ENCODE data around the gene TRIM4. TPM values are rescaled to one million over a fixed set of nuclear protein-coding genes. Genes with fewer than 3 reads are reported as not detected.

TRIM4 gene
- total RNA-seq, 6 donors from 2014 or later = 31.2 to 107 (median 42.1) TPM

- TF ChIP-seq CTCF (IDR thresholded peaks at IDR 0.05) (peak in 4 of 6 experiments; percentile 23 to 45 (median 32)), EP300 (IDR thresholded peaks at IDR 0.05) (no peak)
- Histone ChIP-seq H3K4me3 (no peak overlapping the region), H3K4me1 (peaks cover 0 to 6% (median 2%) of the 10 kb centered on the region in 4 donors), H3K36me3 (no peaks in the 10 kb centered on the region), H3K27me3 (no peaks in the 10 kb centered on the region), H3K27ac (no peak overlapping the region), H3K9me3 (no peaks in the 10 kb centered on the region)
- DNase-seq (no peak), ATAC-seq (ENCODE audit: low FRiP score in 2 of 2) (no peak)
- 45 to 46% methylated on average over 3 of the region's 3 CpGs for WGBS, 2 donors
These were observed 30.4 kb upstream of the TRIM4 start for GRCh38 chr7:99949645-99950228.

- no peak overlapping the region for H3K27ac ChIP-seq
- ATAC-seq (ENCODE audit: low FRiP score in 2 of 2) = no peak
- WGBS, 2 donors = 100% methylated on average over 1 of the region's 1 CpG
These were observed 28.3 kb upstream of the TRIM4 start for GRCh38 chr7:99947608-99948007.

GRCh38 chr7:99944497-99945070 is 25.3 kb upstream of the TRIM4 start:
- H3K27ac ChIP-seq = no peak overlapping the region
- H3K9me3 ChIP-seq = no peaks in the 10 kb centered on the region
- H3K27me3 ChIP-seq = no peaks in the 10 kb centered on the region
- whole genome bisulfite sequencing, 2 donors = 70 to 72% methylated on average over 4 of the region's 4 CpGs
- ATAC-seq (ENCODE audit: low FRiP score in 2 of 2) = no peak
- H3K4me3 ChIP-seq = no peak overlapping the region
- H3K4me1 ChIP-seq = no peaks in the 10 kb centered on the region
- DNase-seq = no peak
- TF ChIP-seq EP300 (IDR thresholded peaks at IDR 0.05) (no peak), CTCF (IDR thresholded peaks at IDR 0.05) (no peak), POLR2AphosphoS5 (IDR thresholded peaks at IDR 0.05) (no peak), POLR2A (IDR thresholded peaks at IDR 0.05) (no peak)
- no peaks in the 10 kb centered on the region for H3K36me3 ChIP-seq

More at GRCh38 chr7:99947608-99948007, 28.3 kb upstream of the TRIM4 start:
- Histone ChIP-seq H3K4me1 (no peaks in the 10 kb centered on the region), H3K9me3 (no peaks in the 10 kb centered on the region), H3K36me3 (no peaks in the 10 kb centered on the region), H3K4me3 (no peak overlapping the region), H3K27me3 (no peaks in the 10 kb centered on the region)
- DNase-seq = no peak
- no peak for TF ChIP-seq POLR2AphosphoS5 (IDR thresholded peaks at IDR 0.05)
- TF ChIP-seq POLR2A (IDR thresholded peaks at IDR 0.05) = no peak
- TF ChIP-seq EP300 (IDR thresholded peaks at IDR 0.05) = no peak
- TF ChIP-seq CTCF (IDR thresholded peaks at IDR 0.05) = no peak

GRCh38 chr7:99943641-99944496 is 24.5 kb upstream of the TRIM4 start:
- ATAC-seq (ENCODE audit: low FRiP score in 2 of 2) = no peak
- no peak for TF ChIP-seq CTCF (IDR thresholded peaks at IDR 0.05)
- no peak for TF ChIP-seq POLR2A (IDR thresholded peaks at IDR 0.05)
- no peak for TF ChIP-seq EP300 (IDR thresholded peaks at IDR 0.05)
- no peak for TF ChIP-seq POLR2AphosphoS5 (IDR thresholded peaks at IDR 0.05)
- H3K27me3 ChIP-seq = no peaks in the 10 kb centered on the region
- H3K4me3 ChIP-seq = no peak overlapping the region
- no peaks in the 10 kb centered on the region for H3K4me1 ChIP-seq
- no peaks in the 10 kb centered on the region for H3K9me3 ChIP-seq
- DNase-seq = no peak
- WGBS, 2 donors = 41 to 46% methylated on average over 14 of the region's 14 CpGs
- H3K27ac ChIP-seq = no peak overlapping the region
- H3K36me3 ChIP-seq = no peaks in the 10 kb centered on the region
